WERI-Rb-1 (cell line): ENCODE results near the gene NRIP2.
"Not testable (repeated sequence)": the region's sequence is repeated elsewhere in the genome, so short reads cannot be mapped to it uniquely, and the experiment has no call there.

Source experiments
- DNase-seq: peaks from one replicate; pipeline ENCODE4 v3.0.0-alpha.2; 2020
- H3K27ac ChIP-seq: fragments of 250-450 bp; sonication (Bioruptor Pico); 2 replicates; pipeline ENCODE4 v1.5.1; 2020; ENCODE audit warnings: mild to moderate bottlenecking, moderate library complexity
- H3K27me3 ChIP-seq: fragments of 250-450 bp; sonication (Bioruptor Pico); 2 replicates; pipeline ENCODE4 v1.5.1; 2021; ENCODE audit warnings: mild to moderate bottlenecking, low read depth, moderate library complexity; ENCODE audit not compliant: insufficient read depth, severe bottlenecking
- H3K36me3 ChIP-seq: fragments of 250-450 bp; sonication (Bioruptor Pico); 2 replicates; pipeline ENCODE4 v1.5.1; 2020; ENCODE audit warnings: mild to moderate bottlenecking, moderate library complexity
- H3K4me3 ChIP-seq: 2 replicates; pipeline ENCODE4 v1.5.1; 2011; ENCODE audit warnings: low read depth, mild to moderate bottlenecking, control low read depth, low read length
- H3K9me3 ChIP-seq: fragments of 250-450 bp; sonication (Bioruptor Pico); 2 replicates; pipeline ENCODE4 v1.5.1; 2021; ENCODE audit warnings: mild to moderate bottlenecking, moderate library complexity; ENCODE audit not compliant: severe bottlenecking
- CTCF ChIP-seq: IDR thresholded peaks from 2 replicates; pipeline ENCODE4 v1.5.1; 2011; ENCODE audit warnings: low read depth, mild to moderate bottlenecking, control low read depth, inconsistent platforms, low read length

Gene NRIP2

GRCh38 chr12:2834581-2835491, at the start of gene NRIP2:
Gene NRIP2 (minus strand): TSS chr12:2835035. CDS start chr12:2834983, 52 bp downstream.
- Histone ChIP-seq H3K27ac (no peak within 1 kb of the TSS), H3K9me3 (no peaks in the 10 kb centered on the region), H3K36me3 (no peaks in the 10 kb centered on the region; the same call in 1 of the 2 replicates), H3K4me3 (no peak within 1 kb of the TSS), H3K27me3 (no peaks in the 10 kb centered on the region)
- no peak for TF ChIP-seq CTCF
- DNase-seq, result no peak

- DNase-seq, result no peak
- Histone ChIP-seq H3K27ac (no peak overlapping the region), H3K27me3 (no peaks in the 10 kb centered on the region), H3K9me3 (no peaks in the 10 kb centered on the region), H3K36me3 (peaks cover 29% of the 10 kb centered on the region), H3K4me3 (no peak overlapping the region)
- TF ChIP-seq CTCF, result no peak
Observed at GRCh38 chr12:2879853-2880252, 45.0 kb upstream of the NRIP2 start.

GRCh38 chr12:2877953-2878732, 43.3 kb upstream of the NRIP2 start:
- DNase-seq, result peak; percentile 45
- H3K27ac ChIP-seq, result peak overlapping the region; percentile 99
- H3K27me3 ChIP-seq, result no peaks in the 10 kb centered on the region
- H3K36me3 ChIP-seq, result peaks cover 42% of the 10 kb centered on the region
- peak overlapping the region; percentile 96 for H3K4me3 ChIP-seq
- no peaks in the 10 kb centered on the region for H3K9me3 ChIP-seq
- no peak for TF ChIP-seq CTCF

GRCh38 chr12:2877047-2877952, 42.5 kb upstream of the NRIP2 start, which contains the start of the genes FOXM1 and RHNO1:
Gene FOXM1 (minus strand): TSS chr12:2877174. CDS start chr12:2874478, 2,696 bp downstream.
Gene RHNO1 (plus strand): TSS chr12:2877223. CDS start chr12:2885367, 8,144 bp downstream.
- Histone ChIP-seq H3K27me3 (no peaks in the 10 kb centered on the region), H3K9me3 (no peaks in the 10 kb centered on the region), H3K27ac (peak within 1 kb of the TSS; percentile 99), H3K4me3 (peak within 1 kb of the TSS; percentile 96), H3K36me3 (peaks cover 50% of the 10 kb centered on the region)
- TF ChIP-seq CTCF, result no peak
- peak; percentile 91 for DNase-seq

- Histone ChIP-seq H3K27ac (peak overlapping the region; percentile 99), H3K36me3 (peaks cover 58% of the 10 kb centered on the region), H3K4me3 (peak overlapping the region; percentile 96), H3K27me3 (no peaks in the 10 kb centered on the region), H3K9me3 (no peaks in the 10 kb centered on the region)
- peak; percentile 31 for DNase-seq
- no peak; the same call in 1 of the 2 replicates for TF ChIP-seq CTCF
Observed at GRCh38 chr12:2876431-2877046, 41.7 kb upstream of the NRIP2 start.

- H3K27me3 ChIP-seq, H3K4me3 ChIP-seq, DNase-seq, H3K9me3 ChIP-seq, H3K27ac ChIP-seq: not testable (repeated sequence)
- H3K36me3 ChIP-seq, result peaks cover 92% of the 10 kb centered on the region
Observed at GRCh38 chr12:2868986-2869632, 34.3 kb upstream of the NRIP2 start.
